Adrenal gland (tissue), 5 donors: ENCODE data around the gene HPF1.

ENCODE experiments used
- POLR2A ChIP-seq, 2 donors: fragments of 450-650 bp; IDR thresholded peaks; one replicate each; pipeline ENCODE4 v1.6.1; 2017; ENCODE audit warnings: antibody characterized with exemption in 2 of 2, mild to moderate bottlenecking in 2 of 2, moderate library complexity in 1 of 2
- TF ChIP-seq, protein P1 (sequence below), 6 experiments: fragments of 450-650 bp in 4 of 6; fragments of 200-600 bp in 2 of 6; sonication (generic) in 1 of 6; IDR thresholded peaks; 1 replicate in 5 of 6; 2 replicates in 1 of 6; pipeline versions ENCODE4 v1.5.1 to v1.8.0; 2016 to 2021; ENCODE audit warnings: antibody characterized with exemption in 6 of 6, mild to moderate bottlenecking in 2 of 6, moderate library complexity in 1 of 6
- donor health status: DM: no; HTN: no; CAD: no.

DNA sequence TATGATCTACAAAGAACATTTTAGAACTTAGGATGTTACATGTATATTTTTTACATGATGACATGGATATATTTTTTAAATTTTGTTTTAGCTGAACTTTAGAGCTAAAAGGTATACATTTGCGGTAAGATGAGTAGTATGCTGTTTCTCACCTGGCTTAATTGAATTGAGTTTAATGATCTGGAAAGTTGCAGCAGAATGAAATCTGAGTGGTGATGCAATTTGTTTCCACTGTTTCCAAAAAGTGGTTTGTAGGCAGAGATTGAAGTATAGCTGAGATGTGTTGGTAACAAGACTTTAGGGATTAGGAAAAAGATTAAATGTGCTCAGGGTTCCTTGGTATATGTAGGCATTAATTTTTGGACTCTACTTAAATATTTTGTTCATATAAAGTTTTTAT is 68.1 kb downstream of the HPF1 start:
- TF ChIP-seq, protein P1, sequence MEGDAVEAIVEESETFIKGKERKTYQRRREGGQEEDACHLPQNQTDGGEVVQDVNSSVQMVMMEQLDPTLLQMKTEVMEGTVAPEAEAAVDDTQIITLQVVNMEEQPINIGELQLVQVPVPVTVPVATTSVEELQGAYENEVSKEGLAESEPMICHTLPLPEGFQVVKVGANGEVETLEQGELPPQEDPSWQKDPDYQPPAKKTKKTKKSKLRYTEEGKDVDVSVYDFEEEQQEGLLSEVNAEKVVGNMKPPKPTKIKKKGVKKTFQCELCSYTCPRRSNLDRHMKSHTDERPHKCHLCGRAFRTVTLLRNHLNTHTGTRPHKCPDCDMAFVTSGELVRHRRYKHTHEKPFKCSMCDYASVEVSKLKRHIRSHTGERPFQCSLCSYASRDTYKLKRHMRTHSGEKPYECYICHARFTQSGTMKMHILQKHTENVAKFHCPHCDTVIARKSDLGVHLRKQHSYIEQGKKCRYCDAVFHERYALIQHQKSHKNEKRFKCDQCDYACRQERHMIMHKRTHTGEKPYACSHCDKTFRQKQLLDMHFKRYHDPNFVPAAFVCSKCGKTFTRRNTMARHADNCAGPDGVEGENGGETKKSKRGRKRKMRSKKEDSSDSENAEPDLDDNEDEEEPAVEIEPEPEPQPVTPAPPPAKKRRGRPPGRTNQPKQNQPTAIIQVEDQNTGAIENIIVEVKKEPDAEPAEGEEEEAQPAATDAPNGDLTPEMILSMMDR (IDR thresholded peaks at IDR 0.05) = no peak
- no peak for TF ChIP-seq POLR2A (IDR thresholded peaks at IDR 0.05)
